Occipital lobe (tissue), 2 donors: ENCODE measurements around the gene MICB. TPM values are rescaled to one million over a fixed set of nuclear protein-coding genes. Genes with fewer than 3 reads are reported as not detected.
"Not testable (repeated sequence)": the region's sequence is repeated elsewhere in the genome, so short reads cannot be mapped to it uniquely, and the experiment has no call there.

ENCODE experiments used
- DNase-seq: peaks from one replicate; lab custom pipeline; 2025; lab: John Stamatoyannopoulos, UW
- total RNA-seq: library from RNA; depleted of rRNA; stranded (reverse); fragments of >200 nt; gene quantifications from one replicate; pipeline ENCODE4 v1.2.3, GENCODE V29; 2014

The MICB gene
- total RNA-seq, 1 donor from 2014 or later: 0.47 TPM

DNA sequence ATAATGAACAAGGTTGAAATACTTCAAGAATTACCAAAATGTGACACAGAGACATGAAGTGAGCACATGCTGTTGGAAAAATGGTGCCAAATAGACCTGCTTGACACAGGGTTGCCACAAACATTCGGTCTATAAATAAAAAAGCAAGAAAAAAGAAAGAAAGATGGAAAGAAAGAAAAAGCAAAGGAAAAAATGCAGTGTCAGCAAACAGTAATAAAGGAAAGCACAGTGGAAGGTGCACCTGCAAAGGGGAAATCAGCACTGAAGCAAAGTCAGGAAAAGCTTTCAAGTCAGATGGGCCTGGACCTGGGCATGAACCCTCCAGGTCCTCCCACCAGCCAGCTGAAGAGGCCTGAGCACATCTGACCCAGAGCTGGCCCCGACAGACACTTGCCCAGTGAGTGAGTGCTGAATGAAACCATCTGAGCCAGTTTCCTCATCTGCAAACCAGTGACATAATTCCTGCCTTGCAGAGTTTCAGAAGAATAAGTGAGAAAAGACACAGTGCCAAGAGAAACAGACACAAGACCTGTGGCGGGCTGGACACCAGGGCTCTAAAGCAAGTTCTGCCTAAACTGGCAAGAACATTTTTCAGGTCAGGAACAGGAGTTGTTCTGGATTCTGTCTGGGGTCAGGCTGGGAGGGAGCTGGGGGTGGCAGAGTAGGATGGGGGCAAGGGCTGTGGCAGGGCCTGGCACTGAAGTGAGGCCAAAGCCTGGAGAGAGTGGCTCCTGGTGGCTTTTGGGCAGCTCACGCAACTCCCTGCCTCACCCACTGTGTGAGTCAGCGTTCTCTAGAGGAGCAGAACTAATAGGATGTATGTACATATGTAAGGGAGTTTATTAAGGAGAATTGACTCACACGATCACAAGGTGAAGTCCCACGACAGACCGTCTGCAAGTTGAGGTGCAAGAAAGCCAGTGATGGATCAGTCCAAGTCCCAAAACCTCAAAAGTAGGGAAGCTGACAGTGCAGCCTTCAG lies 23.9 kb upstream of the MICB start:
- no peak for DNase-seq

DNA sequence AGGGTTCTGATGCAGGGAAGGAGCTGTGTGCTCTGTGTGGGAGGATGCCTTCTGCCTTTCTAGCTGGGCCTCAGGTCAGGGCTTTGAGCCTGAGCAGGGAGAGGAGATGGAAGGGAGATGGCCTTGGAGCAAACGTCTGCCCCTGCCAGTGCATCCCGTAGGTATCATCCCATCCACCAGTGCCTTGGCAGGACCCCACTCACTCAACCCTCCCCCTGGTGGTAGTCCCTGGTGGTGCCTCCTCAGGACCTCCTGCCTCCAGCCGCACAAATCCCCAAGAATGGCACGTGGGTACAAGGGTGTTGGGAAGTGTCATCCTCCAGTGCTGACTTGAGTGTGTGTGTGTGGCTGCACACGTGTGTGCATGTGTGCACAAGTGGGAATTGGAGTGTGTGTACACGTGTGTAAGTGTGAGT lies 23.1 kb upstream of the MICB start:
- no peak for DNase-seq

DNA sequence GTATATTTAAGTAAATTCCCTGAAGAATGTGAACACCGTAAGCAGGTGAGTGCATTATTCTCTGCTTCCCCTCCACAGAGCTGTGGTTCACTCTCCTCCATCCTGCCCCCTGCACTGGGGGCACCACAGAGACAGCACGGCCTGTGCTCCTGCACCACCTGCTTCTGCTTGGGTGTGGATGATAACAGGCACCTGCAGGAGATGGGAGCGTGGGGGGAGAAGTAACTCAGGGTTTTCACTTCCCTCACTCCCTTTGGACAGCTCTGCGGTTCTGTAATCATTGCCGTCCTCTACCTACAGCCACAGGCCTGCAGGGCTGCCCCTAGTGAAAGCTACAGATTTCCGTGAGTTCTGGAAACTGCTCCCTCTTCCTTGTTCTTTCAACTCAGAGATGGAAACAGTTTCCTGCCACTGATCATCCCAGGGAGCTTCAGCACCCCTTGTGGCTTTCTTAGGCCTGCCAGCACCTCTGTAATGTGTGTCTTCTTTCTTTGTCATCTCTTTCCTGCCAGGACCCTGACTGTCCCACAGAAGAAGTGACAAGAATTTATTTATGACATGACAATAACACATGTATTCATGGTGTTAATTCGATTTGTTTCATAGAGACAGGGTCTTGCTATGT lies 21.3 kb upstream of the MICB start:
- DNase-seq: no peak

DNA sequence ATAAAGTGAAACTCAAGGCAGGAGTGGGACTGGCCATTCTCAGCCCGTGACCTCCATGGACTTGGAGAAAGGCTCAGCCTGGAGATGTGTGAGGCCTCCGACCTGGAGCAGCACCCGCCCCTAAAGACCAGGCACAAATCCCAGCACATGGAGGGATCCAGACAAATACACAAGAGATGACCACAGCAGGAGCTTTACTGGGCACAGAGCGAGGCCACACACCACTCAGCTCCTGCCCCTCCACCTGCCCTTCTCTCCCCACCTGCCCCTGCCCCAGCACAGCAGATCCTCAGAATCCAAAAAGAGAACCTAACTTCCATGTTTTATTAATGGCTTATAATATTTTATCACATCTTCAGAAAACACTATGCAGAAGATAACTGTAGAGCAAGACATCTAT lies 20.4 kb upstream of the MICB start:
- DNase-seq: no peak

DNA sequence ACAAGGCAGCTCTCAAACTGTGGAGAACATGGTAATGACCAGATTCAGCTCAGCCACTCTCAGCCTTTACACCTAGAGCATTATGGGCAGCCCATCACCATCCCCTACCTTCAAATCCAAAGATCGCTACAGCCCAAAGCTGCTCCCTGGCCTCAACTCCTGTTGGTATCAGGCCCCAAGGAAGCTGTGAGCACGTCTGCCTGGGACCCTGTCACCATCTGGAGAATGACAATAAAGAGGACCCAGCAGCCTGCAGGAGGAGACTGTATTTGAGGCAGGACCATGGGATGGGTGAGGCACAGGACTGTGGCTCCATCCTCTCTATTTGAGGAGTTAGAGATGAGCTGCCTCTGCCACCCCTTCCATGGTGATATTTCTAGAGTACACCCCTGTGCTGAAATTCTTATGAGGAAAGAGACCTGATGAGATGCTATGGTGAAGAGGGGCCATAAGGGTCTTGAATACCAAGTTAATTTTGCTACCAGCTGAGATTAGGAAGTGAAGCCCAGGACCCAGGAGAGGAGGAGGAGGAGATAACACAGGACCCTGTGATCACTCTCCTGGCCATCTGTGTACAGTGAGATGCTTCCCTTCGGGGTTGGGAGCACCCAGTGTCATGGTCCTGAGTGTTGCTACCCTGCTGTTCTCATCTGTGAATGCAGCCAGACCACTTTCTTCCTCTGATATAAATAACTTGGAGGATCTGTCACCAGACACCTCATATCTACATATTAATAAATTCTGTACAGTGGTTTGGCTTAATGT lies 19.6 kb upstream of the MICB start:
- no peak for DNase-seq

DNA sequence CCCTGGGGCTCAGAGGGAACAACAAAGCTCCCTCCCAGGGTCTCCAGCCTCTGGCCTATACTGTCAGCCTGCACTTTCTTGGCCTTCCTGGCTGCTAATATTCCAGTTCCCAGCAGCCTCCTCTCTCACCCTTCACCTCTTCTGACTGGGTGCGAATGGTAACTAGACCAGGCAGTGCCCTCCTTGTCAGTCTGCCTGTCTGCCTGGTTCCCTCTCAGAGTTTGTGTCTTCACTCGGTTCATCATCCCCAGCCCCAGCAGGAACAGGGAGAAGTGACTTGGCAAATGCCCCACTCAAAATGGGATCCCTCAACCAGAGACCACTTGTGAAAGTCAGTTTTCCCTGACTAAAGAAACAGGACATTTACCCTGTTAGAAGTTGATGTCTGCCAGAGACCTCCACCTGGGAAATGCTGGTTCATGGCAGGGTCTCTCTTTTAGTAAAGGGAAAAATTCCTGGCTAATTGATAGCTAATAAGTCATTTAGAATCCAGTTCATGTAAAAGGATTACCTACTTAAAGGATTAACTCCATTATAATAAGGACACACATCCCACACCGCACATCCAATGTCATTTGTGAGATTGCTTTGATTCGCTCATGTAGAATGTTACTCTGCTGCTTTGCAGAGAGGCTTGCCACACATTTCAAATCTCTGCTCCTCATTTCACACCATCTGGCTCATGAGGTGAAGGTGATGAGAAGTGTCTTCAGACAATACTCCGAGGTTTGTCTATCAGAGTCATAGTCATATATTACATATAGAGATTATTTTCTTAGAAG lies 18.6 kb upstream of the MICB start:
- DNase-seq: no peak

DNA sequence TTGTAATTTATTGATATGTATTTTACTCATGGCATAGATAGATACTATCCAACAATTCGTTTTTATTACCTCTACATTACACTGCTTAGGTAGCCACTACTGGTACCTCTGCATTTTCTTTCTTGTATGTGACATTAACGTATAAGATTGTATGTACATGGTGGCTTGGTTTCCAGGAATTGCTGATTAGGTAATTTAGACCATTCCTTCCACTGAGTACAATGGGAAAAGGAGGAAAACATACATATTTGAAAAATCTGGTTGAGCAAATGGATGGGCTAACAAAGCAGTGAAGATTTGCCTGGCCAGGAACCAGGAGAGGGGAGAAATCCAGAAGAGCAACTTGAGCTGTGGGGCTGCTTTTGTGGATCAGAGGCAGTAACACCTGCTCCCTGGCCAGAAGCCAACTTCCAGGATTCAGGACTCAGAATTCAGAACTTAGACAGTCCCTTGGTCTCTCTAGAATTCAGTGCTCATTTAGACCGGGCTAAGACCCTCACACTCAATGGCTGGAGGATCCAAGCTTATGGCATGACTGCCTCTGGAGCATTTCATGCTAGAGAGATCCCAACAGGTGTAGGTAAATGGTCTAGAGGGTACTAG lies 17.9 kb upstream of the MICB start:
- DNase-seq: no peak

DNA sequence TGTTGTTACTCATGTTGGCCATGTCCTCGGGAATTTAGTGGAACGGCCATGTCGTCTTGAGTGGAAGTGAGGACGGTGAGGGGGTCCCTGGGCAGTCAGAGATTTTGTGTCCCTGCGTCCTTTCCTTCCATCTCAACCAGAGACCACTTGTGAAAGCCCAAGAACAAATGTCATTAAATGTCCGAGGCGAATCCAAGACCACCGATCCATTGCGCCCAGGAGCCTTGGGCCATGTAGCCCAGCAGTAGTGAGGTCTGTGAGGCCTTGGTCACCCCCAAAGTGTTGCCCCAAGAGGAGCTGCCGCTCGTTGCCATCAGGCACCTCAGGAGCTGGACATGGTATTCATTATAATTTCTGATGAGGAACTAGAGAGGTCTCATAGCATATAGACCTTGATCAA lies 17.4 kb upstream of the MICB start:
- DNase-seq: no peak

DNA sequence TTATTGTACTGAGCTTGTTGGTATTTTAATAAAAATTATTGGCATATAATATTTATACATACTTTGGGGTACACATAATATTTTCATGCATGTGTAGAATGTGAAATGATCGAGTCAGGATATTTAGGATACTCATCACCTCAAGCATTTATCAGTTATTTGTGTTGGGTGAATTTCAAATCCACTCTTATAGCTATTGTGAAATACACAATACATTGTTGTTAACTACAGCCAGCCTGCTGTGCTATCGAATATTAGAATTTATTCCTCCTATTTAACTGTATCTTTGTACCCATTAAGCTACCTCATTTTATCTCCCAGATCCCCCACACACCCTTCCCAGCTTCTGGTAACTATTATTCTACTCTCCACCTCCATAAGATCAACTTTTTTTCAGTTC lies 14.6 kb upstream of the MICB start:
- no peak for DNase-seq

DNA sequence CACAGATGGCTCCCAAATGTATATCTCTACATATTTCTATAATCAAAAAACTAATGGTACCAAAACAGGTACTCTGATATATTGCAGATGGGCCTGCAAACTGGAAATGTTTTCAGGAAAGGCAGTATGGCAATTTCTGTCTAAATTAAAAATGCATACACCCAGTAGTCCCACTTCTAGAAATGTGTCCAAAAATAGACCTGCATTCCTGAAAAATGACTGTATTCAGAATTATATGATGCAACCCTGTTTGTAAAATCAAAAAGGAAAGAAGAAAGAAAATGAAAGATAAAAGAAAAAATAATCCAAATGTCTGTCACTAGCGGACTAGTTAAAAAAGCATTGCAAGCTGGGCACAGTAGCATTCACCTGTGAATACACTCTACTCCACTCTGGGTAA lies 12.9 kb upstream of the MICB start:
- DNase-seq: no peak

DNA sequence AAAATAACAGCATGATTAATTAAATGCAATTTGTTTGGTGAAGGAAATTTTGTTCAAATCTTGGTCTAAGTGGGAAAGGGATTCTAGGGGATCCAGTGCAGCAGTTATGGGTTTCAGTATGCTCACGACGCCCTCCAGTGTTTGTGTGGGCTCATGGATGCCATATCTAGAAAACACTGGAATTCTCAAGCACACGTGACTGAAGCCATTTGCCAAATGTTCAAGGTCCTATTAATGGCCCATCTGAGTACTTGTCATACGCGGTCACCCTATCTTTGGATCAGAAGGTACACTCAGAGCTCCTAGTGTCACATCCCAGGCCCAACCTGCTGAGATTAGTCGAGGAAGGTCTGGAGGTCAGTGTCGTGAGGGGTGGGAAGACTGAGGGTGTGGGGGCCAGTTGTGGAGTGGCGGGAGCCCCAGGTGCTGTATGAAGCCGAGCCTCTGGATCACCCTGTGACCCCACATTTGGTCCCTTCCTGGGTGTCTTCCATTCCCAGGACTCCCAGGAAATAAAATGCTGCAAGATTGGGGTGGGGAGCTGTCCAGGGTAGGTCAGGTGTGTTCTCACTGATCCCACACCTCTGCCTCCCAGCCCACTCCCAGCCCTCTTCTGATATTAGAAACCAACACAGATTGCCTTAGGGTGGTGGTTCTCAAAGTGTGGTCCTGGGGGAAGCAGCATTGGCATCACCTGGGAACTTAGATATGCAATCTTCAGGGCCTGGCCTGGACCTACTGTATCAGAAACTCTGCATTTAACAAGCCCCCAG lies 11.7 kb upstream of the MICB start:
- DNase-seq: not testable (repeated sequence)

DNA sequence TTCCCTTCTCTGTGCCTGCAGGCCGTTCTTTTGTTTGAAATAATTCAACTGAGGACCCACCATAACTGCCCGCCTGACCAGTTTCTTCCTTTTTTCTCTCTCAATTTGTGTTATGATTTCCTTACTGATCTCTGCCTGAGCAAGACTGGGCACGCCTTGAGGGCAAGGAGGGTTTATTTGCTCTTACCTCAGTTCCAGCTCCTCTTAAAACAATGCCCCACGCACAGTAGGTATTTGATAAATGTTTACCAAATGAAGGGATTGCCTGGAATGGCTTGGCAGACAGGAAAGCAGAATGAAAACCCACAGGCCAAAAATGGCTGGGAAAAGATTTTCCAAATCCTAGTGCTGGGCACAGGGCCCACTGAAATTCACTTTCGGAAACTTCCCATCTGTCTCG lies 10.3 kb upstream of the MICB start:
- not testable (repeated sequence) for DNase-seq

DNA sequence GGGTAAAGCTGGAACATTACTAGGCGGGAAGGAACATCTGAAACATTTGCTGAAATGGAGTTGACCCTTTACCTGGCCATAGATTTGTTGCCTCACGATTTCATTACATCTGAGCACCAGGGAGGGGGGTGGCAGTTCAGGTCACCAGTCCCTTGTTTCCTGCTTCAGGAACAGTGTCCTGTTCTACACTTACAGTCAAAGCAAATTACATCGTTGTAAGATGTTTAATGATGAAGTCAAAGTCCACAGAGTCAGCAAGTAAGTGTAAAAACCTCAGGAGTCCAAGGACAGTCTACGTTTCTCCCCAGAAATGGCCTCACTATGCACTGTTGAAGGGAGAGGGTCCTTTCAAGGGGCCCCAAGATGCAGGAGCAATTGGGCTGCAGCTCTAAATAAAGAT lies 8.9 kb upstream of the MICB start:
- DNase-seq: no peak

DNA sequence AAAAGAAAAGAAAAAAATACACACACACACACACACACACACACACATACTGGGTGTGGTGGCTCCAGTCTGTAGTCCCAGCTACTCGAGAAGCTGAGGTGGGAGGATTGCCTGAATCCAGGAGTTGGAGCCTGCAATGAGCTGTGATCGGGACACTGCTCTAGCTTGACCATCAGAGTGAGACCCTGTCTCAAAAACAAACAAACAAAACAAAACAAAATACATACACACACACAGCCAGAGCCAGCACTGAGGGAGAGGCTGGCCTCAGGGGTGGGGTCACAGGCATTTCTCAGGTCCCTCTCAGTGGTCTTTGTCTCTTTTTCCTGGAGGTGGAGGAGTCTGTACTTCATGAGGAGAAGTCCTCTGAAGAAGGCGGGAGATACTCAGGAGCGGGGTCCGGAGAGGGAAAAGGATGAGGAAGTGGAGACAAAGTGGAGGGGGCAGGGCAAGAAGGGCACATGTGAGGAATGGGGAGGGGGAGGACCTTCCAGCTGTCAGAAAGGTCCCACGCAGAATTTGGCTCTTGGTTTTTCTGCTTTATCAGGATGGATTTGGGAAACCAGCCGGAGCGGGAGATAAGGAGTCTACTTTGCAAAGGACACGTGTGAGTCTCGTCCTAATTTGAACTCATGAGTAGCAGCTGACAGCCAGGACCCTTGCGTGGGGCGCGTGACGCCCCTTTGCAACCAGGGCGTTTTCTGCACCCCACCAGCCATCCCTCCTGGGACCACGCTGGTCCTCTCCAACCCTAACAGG lies 7.7 kb upstream of the MICB start:
- DNase-seq: no peak

DNA sequence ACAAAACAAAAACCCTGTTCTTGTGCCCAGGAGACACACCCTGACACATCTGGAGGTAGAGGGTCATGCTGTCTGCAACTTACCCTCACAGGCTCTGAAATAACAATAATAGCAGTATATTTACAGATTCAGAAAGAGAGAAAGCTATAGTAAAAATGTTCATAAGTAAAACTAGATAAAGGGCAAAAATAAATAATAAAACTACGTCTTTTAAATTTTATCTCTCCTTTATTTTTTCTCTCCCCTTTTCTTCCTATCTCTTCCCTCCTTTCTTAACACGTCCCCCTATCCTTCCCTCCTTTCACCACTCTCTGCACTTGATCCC lies 4.4 kb upstream of the MICB start:
- not testable (repeated sequence) for DNase-seq

DNA sequence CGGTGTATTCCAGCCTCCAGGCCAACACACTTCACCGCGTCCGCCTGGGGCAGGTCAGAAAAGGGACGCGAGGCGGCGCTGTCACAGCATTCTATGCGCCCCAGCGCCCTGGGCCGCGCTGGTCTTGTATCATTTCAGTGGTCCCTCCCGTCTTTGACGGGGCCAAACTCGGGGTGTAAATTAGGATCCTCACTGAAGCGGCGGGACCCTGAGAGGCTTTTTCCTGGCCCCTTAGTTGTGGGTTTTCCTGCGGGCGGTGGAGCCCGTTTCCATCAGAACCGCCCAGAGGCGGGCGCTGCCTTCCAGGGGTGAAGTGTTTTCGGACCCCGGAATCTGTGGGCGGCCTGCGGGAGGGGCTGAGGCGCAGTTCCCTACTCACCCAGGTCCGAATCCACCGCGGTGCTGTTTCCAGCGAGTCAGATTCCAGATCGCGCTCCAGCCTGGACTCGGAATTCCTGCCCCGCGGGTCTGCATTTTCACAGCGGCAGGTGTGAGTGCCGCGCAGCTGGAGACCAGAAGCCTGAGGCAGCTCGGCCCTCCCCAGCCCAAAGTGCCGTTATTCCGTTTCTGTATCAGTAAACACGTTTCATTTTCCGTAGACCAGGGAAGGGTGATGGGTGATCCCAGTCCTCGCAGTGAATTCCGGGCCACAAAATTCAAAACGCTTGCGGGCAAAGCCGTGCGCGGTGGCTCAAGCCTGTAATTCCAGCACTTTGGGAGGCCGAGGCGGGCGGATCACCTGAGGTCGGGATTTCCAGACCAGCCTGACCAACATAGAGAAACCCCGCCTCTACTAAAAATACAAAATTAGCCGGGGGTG lies 3.9 kb upstream of the MICB start:
- peak; percentile 12 for DNase-seq

DNA sequence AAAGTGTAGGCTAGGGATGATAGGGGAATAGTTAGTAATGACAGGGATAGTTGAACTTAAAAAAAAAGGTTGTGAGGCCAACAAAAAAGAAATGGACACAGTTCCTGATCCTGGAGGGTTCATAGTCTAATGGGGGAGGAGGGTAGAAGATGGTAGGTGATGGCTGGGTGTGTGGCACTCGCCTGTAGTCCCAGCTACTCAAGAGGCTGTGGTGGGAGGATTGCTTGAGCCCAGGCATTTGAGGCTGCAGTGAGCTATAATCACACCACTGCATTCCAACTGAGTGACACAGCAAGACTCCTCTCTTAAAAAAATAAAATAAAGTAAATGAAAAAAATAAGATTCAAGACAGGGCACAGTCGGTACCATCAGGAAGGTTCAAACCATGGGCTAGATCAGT lies 2.4 kb upstream of the MICB start:
- no peak for DNase-seq

DNA sequence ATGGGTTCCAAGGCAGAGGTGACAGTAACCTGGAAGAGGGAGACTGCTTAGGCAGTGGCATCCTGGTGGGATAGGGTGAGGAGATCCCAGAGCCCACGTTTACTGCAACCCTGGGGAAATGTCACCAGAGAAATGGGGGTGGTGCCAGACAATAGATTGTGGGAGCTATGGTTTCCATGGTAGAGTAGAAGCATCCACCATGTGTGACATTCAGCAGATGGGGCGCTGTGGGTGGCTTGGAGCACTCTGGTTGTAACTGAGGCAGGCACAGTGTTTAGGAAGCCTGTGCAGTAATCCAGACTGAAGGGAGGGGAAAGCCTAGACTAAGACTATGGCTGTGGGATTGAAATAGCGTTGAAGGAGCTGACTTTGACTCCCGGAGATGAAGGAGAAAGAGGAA lies 1.1 kb upstream of the MICB start:
- DNase-seq: not testable (repeated sequence)

DNA sequence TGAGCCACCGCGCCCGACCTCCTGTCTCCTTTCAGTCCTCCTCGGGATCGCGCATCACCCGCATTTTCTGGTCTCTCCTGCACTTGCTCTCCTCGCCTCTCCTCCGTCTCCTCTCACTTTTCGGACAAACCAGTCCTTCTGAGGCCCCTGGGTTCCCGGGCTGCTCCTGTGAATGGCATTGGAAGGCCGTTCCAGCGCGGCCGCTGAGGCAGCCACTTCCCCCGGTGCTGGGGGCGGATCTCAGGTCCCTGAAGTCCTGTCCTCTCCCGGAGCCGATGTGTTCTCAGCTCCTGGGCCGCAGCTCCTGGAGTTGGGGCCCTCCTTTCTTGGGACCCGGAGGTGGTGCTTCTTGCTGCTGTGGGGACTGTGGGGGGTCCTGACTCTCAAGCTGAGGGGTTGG lies 803 bp downstream of the MICB start:
- no peak for DNase-seq
